ENCODE data around the gene HS3ST3B1. TPM values are rescaled to one million over a fixed set of nuclear protein-coding genes. Genes with fewer than 3 reads are reported as not detected.

HS3ST3B1 gene
- total and polyA plus RNA-seq, 9 donors: 3.2 to 9.9 (median 5.9) TPM

GRCh38 chr17:14301279-14302090 is 604 bp downstream of the HS3ST3B1 start:
- WGBS, 3 donors: 0 to 1% (median 1%) methylated on average over 21 to 90 of the region's 90 CpGs
- peak overlapping the region; percentile 62 to 76 for H3K27ac ChIP-seq
- TF ChIP-seq, protein P1, sequence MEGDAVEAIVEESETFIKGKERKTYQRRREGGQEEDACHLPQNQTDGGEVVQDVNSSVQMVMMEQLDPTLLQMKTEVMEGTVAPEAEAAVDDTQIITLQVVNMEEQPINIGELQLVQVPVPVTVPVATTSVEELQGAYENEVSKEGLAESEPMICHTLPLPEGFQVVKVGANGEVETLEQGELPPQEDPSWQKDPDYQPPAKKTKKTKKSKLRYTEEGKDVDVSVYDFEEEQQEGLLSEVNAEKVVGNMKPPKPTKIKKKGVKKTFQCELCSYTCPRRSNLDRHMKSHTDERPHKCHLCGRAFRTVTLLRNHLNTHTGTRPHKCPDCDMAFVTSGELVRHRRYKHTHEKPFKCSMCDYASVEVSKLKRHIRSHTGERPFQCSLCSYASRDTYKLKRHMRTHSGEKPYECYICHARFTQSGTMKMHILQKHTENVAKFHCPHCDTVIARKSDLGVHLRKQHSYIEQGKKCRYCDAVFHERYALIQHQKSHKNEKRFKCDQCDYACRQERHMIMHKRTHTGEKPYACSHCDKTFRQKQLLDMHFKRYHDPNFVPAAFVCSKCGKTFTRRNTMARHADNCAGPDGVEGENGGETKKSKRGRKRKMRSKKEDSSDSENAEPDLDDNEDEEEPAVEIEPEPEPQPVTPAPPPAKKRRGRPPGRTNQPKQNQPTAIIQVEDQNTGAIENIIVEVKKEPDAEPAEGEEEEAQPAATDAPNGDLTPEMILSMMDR (IDR thresholded peaks at IDR 0.05): peak in 1 of 3 donors; percentile 3
- TF ChIP-seq EP300 (IDR thresholded peaks at IDR 0.05) (no peak), POLR2A (IDR thresholded peaks at IDR 0.05) (peak; percentile 1)
- no peaks in the 10 kb centered on the region for H3K36me3 ChIP-seq
- H3K4me1 ChIP-seq (ENCODE audit: insufficient read depth): peaks cover 9% of the 10 kb centered on the region
- H3K9me3 ChIP-seq: no peaks in the 10 kb centered on the region
- intact Hi-C loops (cut with DNase I): loop anchor here (2.0 to 10.0 kb wide), 5 partner anchors 697 to 1277 kb away; partner anchors contain the start of gene HS3ST3A1 (in 2 of the 4)
- no peaks in the 10 kb centered on the region for H3K27me3 ChIP-seq
- H3K4me3 ChIP-seq: peak overlapping the region; percentile 48
- DNase-seq: peak in 3 of 5 donors; percentile 21 to 65 (median 61)

- H3K27me3 ChIP-seq: no peaks in the 10 kb centered on the region
- peak overlapping the region; percentile 48 for H3K4me3 ChIP-seq
- H3K4me1 ChIP-seq (ENCODE audit: insufficient read depth): peaks cover 8% of the 10 kb centered on the region
- DNase-seq: peak in 3 of 5 donors; percentile 45 to 56 (median 46)
- intact Hi-C loops (cut with DNase I): loop anchor here (2.0 to 10.0 kb wide), 5 partner anchors 697 to 1277 kb away; partner anchors contain the start of gene HS3ST3A1 (in 2 of the 4)
- TF ChIP-seq EP300 (IDR thresholded peaks at IDR 0.05): no peak
- TF ChIP-seq, protein P1 (IDR thresholded peaks at IDR 0.05): no peak
- TF ChIP-seq POLR2A (IDR thresholded peaks at IDR 0.05): no peak
- 0% methylated on average over 25 of the region's 25 CpGs for WGBS, 3 donors
- no peaks in the 10 kb centered on the region for H3K36me3 ChIP-seq
- peak overlapping the region; percentile 62 to 76 for H3K27ac ChIP-seq
- no peaks in the 10 kb centered on the region for H3K9me3 ChIP-seq
These were observed 1.2 kb downstream of the HS3ST3B1 start for GRCh38 chr17:14302091-14302430.

DNA sequence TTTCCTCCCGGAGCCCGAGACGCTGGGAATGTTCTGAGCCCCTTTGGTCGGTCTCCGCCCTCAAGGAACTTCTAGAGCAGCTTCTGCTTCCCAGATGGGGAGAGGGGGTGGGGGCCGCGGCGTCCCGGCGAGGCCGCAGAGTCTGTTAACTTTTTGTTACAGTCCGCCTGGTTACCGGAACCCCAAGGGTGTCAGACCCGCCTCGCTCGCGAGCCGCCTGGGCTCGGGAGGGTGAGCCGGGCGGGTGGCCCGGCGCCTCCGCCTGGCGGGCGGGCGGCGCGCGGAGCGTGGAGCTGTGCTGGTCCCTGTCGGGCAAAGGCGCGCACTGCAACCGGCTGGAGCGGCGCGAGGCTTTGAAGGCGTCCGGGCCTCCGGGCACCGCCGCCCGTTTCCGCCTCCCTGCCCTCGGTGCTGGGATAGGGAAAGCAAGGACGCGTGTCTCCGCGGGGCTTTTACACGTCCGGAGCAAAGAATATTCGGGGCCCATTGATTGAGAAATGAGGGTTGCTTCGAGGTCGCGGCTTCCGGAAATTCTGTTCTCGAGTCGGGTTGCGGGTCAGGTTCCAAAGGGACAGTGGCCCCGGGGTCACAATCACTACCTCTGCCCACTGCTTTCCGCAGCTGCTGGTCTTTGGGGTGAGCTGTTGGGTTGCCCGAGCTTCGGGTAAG is 1.7 kb downstream of the HS3ST3B1 start:
- no peaks in the 10 kb centered on the region for H3K27me3 ChIP-seq
- peak overlapping the region; percentile 1 to 76 for H3K27ac ChIP-seq
- H3K4me1 ChIP-seq (ENCODE audit: insufficient read depth): peaks cover 8% of the 10 kb centered on the region
- intact Hi-C loops (cut with DNase I): loop anchor here (2.0 to 10.0 kb wide), 5 partner anchors 698 to 1278 kb away; partner anchors contain the start of gene HS3ST3A1 (in 2 of the 4)
- H3K36me3 ChIP-seq: no peaks in the 10 kb centered on the region
- WGBS, 3 donors: 1 to 2% (median 2%) methylated on average over 31 to 64 of the region's 64 CpGs
- TF ChIP-seq, protein P1 (IDR thresholded peaks at IDR 0.05): peak; percentile 74 to 96 (median 81)
- no peak for TF ChIP-seq EP300 (IDR thresholded peaks at IDR 0.05)
- H3K9me3 ChIP-seq: no peaks in the 10 kb centered on the region
- peak; percentile 79 to 91 (median 85) for DNase-seq
- peak overlapping the region; percentile 48 for H3K4me3 ChIP-seq

DNA sequence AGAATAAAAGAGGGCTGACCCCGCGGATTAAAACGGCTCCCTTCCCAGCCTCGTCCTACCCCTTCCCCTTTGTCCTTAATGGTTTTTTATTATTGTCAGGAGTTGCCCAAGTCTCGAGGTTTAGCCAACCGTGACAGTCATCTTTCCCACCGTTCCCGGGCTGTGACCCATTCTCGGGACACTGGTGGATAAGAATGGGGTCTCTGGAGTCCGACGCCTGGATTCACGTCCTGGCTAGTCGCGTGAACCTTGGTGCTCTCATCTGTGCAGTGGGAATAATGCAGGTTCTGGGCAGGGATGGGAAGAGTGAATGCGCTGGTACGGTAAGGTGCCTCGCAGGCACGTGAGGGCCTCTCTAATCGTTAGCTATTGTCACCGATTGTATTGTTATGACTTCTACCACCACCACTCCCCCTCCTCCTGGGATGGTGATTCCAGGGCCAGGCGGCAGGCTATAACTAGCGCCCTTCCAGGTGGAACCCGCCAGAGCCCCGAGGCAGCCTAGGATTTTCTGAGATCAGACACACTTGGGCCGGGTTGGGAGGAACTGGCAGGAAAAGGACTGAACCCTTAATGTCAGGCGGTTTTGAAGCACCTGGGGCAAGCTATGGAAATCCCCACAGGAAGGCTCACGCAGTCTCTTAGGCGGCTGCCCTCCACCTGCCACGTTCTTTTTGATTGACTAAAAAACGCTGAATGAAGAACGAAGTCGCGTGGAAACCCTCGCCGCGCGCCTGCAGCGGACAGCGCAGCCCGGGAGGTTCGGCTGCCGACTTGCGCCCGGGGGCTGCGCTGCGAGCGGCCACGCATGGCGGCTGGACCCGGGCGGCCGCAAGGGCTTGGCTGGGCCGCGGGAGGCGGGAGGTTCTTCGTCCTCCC is 2.7 kb downstream of the HS3ST3B1 start:
- Histone ChIP-seq H3K4me3 (peak overlapping the region; percentile 48), H3K9me3 (no peaks in the 10 kb centered on the region), H3K27ac (no peak overlapping the region), H3K36me3 (no peaks in the 10 kb centered on the region), H3K4me1 (ENCODE audit: insufficient read depth) (peaks cover 8% of the 10 kb centered on the region), H3K27me3 (no peaks in the 10 kb centered on the region)
- TF ChIP-seq POLR2A (IDR thresholded peaks at IDR 0.05) (no peak), EP300 (IDR thresholded peaks at IDR 0.05) (no peak)
- TF ChIP-seq, protein P1 (IDR thresholded peaks at IDR 0.05): no peak
- intact Hi-C loops (cut with DNase I): loop anchor here (2.0 to 10.0 kb wide), 5 partner anchors 699 to 1279 kb away; partner anchors contain the start of gene HS3ST3A1 (in 2 of the 4)
- 23 to 29% (median 24%) methylated on average over 54 to 56 of the region's 56 CpGs for WGBS, 3 donors
- peak in 1 of 5 donors; percentile 44 for DNase-seq

Measured in ovary (tissue), 9 donors.